Ascending aorta (tissue), 2 donors: ENCODE measurements around the gene INSYN2B. TPM values are rescaled to one million over a fixed set of nuclear protein-coding genes. Genes with fewer than 3 reads are reported as not detected.

Experiments used
- DNase-seq, 2 donors: peaks; one replicate each; pipeline ENCODE4 v3.0.0-alpha.2; 2019; ENCODE audit warnings: low spot score in 2 of 2
- H3K27ac ChIP-seq, 2 donors: fragments of 200-600 bp; sonication (generic); one replicate each; pipeline ENCODE4 v1.5.1; 2016 to 2017; ENCODE audit warnings: mild to moderate bottlenecking in 1 of 2
- H3K27me3 ChIP-seq: fragments of 200-600 bp; sonication (generic); one replicate; pipeline ENCODE4 v1.5.1; 2017
- H3K36me3 ChIP-seq, 2 donors: fragments of 200-600 bp; sonication (generic); one replicate each; pipeline ENCODE4 v1.5.1; 2016
- H3K4me1 ChIP-seq, 2 donors: fragments of 200-600 bp; sonication (generic); one replicate each; pipeline ENCODE4 v1.5.1; 2016 to 2017; ENCODE audit warnings: mild to moderate bottlenecking in 1 of 2
- H3K4me3 ChIP-seq, 2 donors: fragments of 200-600 bp; sonication (generic); one replicate each; pipeline ENCODE4 v1.5.1; 2016 to 2017; ENCODE audit warnings: mild to moderate bottlenecking in 1 of 2
- H3K9me3 ChIP-seq, 2 donors: fragments of 200-600 bp; sonication (generic); one replicate each; pipeline ENCODE4 v1.5.1; 2016
- CTCF ChIP-seq, 3 experiments: fragments of 200-600 bp in 2 of 3; fragments of 450-650 bp in 1 of 3; sonication (generic) in 2 of 3; IDR thresholded peaks; one replicate each; pipeline ENCODE4 v1.5.1; 2016 to 2019; ENCODE audit warnings: antibody characterized with exemption in 3 of 3, mild to moderate bottlenecking in 1 of 3, moderate library complexity in 1 of 3
- intact Hi-C: fragments of 100-400 bp; cut with DNase I; formaldehyde crosslinking; loops from one replicate; pipeline ENCODE4 v1.15.1; 2023
- total RNA-seq: library from RNA; depleted of rRNA; stranded (reverse); fragments of >200 nt; gene quantifications from one replicate; pipeline ENCODE4 v1.1.0, GENCODE V29; 2016

The INSYN2B gene
- total RNA-seq, 1 donor from 2014 or later = not detected

- Histone ChIP-seq H3K4me3 (no peak overlapping the region), H3K27ac (no peak overlapping the region), H3K36me3 (no peaks in the 10 kb centered on the region), H3K4me1 (no peaks in the 10 kb centered on the region), H3K27me3 (no peaks in the 10 kb centered on the region), H3K9me3 (no peaks in the 10 kb centered on the region)
- no peak for DNase-seq
- no peak for TF ChIP-seq CTCF (IDR thresholded peaks at IDR 0.05)
- intact Hi-C loops = no loop called here
Observed at GRCh38 chr5:169817031-169817430, 163.3 kb downstream of the INSYN2B start.

- no peak overlapping the region for H3K27ac ChIP-seq
- no peak overlapping the region for H3K4me3 ChIP-seq
- no peaks in the 10 kb centered on the region for H3K36me3 ChIP-seq
- H3K9me3 ChIP-seq = no peaks in the 10 kb centered on the region
- H3K4me1 ChIP-seq = no peaks in the 10 kb centered on the region
- no peak for TF ChIP-seq CTCF (IDR thresholded peaks at IDR 0.05)
- intact Hi-C loops = no loop called here
- no peak for DNase-seq
- H3K27me3 ChIP-seq = no peaks in the 10 kb centered on the region
Observed at GRCh38 chr5:169814522-169814921, 165.8 kb downstream of the INSYN2B start.

Other genes starting within 250 kb of the INSYN2B start
- not detected for gene FOXI1, start 125.4 kb upstream of the INSYN2B start, total RNA-seq